ENCODE data around the gene LTK. TPM values are rescaled to one million over a fixed set of nuclear protein-coding genes. Genes with fewer than 3 reads are reported as not detected.

Gene LTK
- total RNA-seq, 2 experiments from 2014 or later, result 9.7 to 9.9 TPM

- no peak for DNase-seq
- Histone ChIP-seq H3K9me3 (ENCODE audit: control insufficient read depth in 1 of 2, insufficient read depth in 1 of 2, low read length in 2 of 2) (no peaks in the 10 kb centered on the region), H3K4me1 (ENCODE audit: insufficient read depth, low read length) (peaks cover 17% of the 10 kb centered on the region), H3K27me3 (ENCODE audit: control insufficient read depth in 1 of 2, insufficient read depth in 2 of 2, low read length in 2 of 2) (no peaks in the 10 kb centered on the region), H3K27ac (ENCODE audit: low read depth in 1 of 2, low read length in 2 of 2) (no peak overlapping the region), H3K36me3 (ENCODE audit: insufficient read depth, low read length) (no peaks in the 10 kb centered on the region), H3K4me3 (ENCODE audit: low read length) (no peak overlapping the region)
- Mint-ChIP-seq H3K27ac (no peak overlapping the region), H3K4me1 (ENCODE audit: low read depth) (peaks cover 18% of the 10 kb centered on the region), H3K27me3 (peaks cover 11% of the 10 kb centered on the region), H3K4me3 (no peak overlapping the region), H3K36me3 (ENCODE audit: low read depth) (no peaks in the 10 kb centered on the region), H3K9me3 (no peaks in the 10 kb centered on the region)
- CTCF ChIA-PET, result interaction anchor here (1.5 kb wide), 1 partner anchor 49 kb away, joined by 3 read pairs; no protein-coding TSS in a partner anchor
- no peak for ATAC-seq (ENCODE audit: poor library complexity)
- intact Hi-C loops (cut with DNase I, micrococcal nuclease), result loop anchor here in 1 of 2 experiments (10.0 kb wide), 1 partner anchor 420 kb away; the partner anchor contains the start of gene EHD4
- POLR2A ChIA-PET, result interaction anchor here (0.6 kb wide), 1 partner anchor 10 kb away, joined by 3 read pairs; the partner anchor contains the start of gene RPAP1
- TF ChIP-seq, protein P1, sequence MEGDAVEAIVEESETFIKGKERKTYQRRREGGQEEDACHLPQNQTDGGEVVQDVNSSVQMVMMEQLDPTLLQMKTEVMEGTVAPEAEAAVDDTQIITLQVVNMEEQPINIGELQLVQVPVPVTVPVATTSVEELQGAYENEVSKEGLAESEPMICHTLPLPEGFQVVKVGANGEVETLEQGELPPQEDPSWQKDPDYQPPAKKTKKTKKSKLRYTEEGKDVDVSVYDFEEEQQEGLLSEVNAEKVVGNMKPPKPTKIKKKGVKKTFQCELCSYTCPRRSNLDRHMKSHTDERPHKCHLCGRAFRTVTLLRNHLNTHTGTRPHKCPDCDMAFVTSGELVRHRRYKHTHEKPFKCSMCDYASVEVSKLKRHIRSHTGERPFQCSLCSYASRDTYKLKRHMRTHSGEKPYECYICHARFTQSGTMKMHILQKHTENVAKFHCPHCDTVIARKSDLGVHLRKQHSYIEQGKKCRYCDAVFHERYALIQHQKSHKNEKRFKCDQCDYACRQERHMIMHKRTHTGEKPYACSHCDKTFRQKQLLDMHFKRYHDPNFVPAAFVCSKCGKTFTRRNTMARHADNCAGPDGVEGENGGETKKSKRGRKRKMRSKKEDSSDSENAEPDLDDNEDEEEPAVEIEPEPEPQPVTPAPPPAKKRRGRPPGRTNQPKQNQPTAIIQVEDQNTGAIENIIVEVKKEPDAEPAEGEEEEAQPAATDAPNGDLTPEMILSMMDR (IDR thresholded peaks at IDR 0.05), result no peak
Observed at GRCh38 chr15:41554343-41554742, 40.7 kb upstream of the LTK start.

GRCh38 chr15:41553731-41554130 lies 40.1 kb upstream of the LTK start:
- H3K4me3 ChIP-seq (ENCODE audit: low read length), result no peak overlapping the region
- no peaks in the 10 kb centered on the region for H3K36me3 Mint-ChIP-seq (ENCODE audit: low read depth)
- POLR2A ChIA-PET, result no interaction called here
- no peaks in the 10 kb centered on the region for H3K27me3 ChIP-seq (ENCODE audit: control insufficient read depth in 1 of 2, insufficient read depth in 2 of 2, low read length in 2 of 2)
- no peaks in the 10 kb centered on the region for H3K9me3 ChIP-seq (ENCODE audit: control insufficient read depth in 1 of 2, insufficient read depth in 1 of 2, low read length in 2 of 2)
- peaks cover 18% of the 10 kb centered on the region for H3K4me1 Mint-ChIP-seq (ENCODE audit: low read depth)
- H3K27me3 Mint-ChIP-seq, result peaks cover 11% of the 10 kb centered on the region
- H3K4me3 Mint-ChIP-seq, result no peak overlapping the region
- no peak overlapping the region for H3K27ac Mint-ChIP-seq
- H3K27ac ChIP-seq (ENCODE audit: low read depth in 1 of 2, low read length in 2 of 2), result no peak overlapping the region
- intact Hi-C loops (cut with DNase I, micrococcal nuclease), result loop anchor here in 1 of 2 experiments (10.0 kb wide), 1 partner anchor 421 kb away; the partner anchor contains the start of gene EHD4
- peaks cover 16% of the 10 kb centered on the region for H3K4me1 ChIP-seq (ENCODE audit: insufficient read depth, low read length)
- ATAC-seq (ENCODE audit: poor library complexity) (no peak), DNase-seq (no peak)
- CTCF ChIA-PET, result interaction anchor here (1.5 kb wide), 1 partner anchor 50 kb away, joined by 3 read pairs; no protein-coding TSS in a partner anchor
- TF ChIP-seq, protein P1 (IDR thresholded peaks at IDR 0.05), result no peak
- no peaks in the 10 kb centered on the region for H3K9me3 Mint-ChIP-seq
- H3K36me3 ChIP-seq (ENCODE audit: insufficient read depth, low read length), result no peaks in the 10 kb centered on the region

- H3K4me3 ChIP-seq (ENCODE audit: low read length), result no peak overlapping the region
- H3K4me1 Mint-ChIP-seq (ENCODE audit: low read depth), result peaks cover 6% of the 10 kb centered on the region
- H3K4me3 Mint-ChIP-seq, result no peak overlapping the region
Observed at GRCh38 chr15:41550066-41550775, 36.6 kb upstream of the LTK start.

More at GRCh38 chr15:41550066-41550775, 36.6 kb upstream of the LTK start:
- H3K27me3 ChIP-seq (ENCODE audit: control insufficient read depth in 1 of 2, insufficient read depth in 2 of 2, low read length in 2 of 2), result no peaks in the 10 kb centered on the region
- no peak overlapping the region for H3K27ac ChIP-seq (ENCODE audit: low read depth in 1 of 2, low read length in 2 of 2)
- POLR2A ChIA-PET, result no interaction called here
- TF ChIP-seq, protein P1 (IDR thresholded peaks at IDR 0.05), result no peak
- H3K27me3 Mint-ChIP-seq, result peaks cover 4% of the 10 kb centered on the region
- intact Hi-C loops (cut with DNase I, micrococcal nuclease), result loop anchor here in 1 of 2 experiments (10.0 kb wide), 1 partner anchor 425 kb away; the partner anchor contains the start of gene EHD4
- ATAC-seq (ENCODE audit: poor library complexity), result no peak
- no peaks in the 10 kb centered on the region for H3K36me3 Mint-ChIP-seq (ENCODE audit: low read depth)
- H3K4me1 ChIP-seq (ENCODE audit: insufficient read depth, low read length), result peaks cover 4% of the 10 kb centered on the region
- DNase-seq, result no peak
- H3K27ac Mint-ChIP-seq, result no peak overlapping the region
- no peaks in the 10 kb centered on the region for H3K9me3 Mint-ChIP-seq
- CTCF ChIA-PET, result no interaction called here
- H3K36me3 ChIP-seq (ENCODE audit: insufficient read depth, low read length), result no peaks in the 10 kb centered on the region
- H3K9me3 ChIP-seq (ENCODE audit: control insufficient read depth in 1 of 2, insufficient read depth in 1 of 2, low read length in 2 of 2), result no peaks in the 10 kb centered on the region

All from CD4-positive, alpha-beta T cell (primary cell).